Duodenal mucosa (tissue), 2 donors: ENCODE results near the gene TBC1D23.

Experiments
- H3K27ac ChIP-seq: one replicate; pipeline ENCODE4 v1.7.0; 2013; ENCODE audit warnings: low read depth, low read length
- H3K27me3 ChIP-seq, 2 donors: one replicate each; pipeline ENCODE4 v1.7.0; 2013; ENCODE audit warnings: low read length in 2 of 2, control low read depth in 1 of 2; ENCODE audit not compliant: insufficient read depth in 2 of 2, control insufficient read depth in 1 of 2
- H3K36me3 ChIP-seq, 2 donors: one replicate each; pipeline ENCODE4 v1.7.0; 2013; ENCODE audit warnings: low read length in 2 of 2, control low read depth in 1 of 2; ENCODE audit not compliant: insufficient read depth in 2 of 2, control insufficient read depth in 1 of 2
- H3K4me1 ChIP-seq, 2 donors: one replicate each; pipeline ENCODE4 v1.7.0; 2013; ENCODE audit warnings: low read length in 2 of 2, control low read depth in 1 of 2; ENCODE audit not compliant: insufficient read depth in 2 of 2, control insufficient read depth in 1 of 2
- H3K4me3 ChIP-seq, 2 donors: one replicate each; pipeline ENCODE4 v1.7.0; 2013; ENCODE audit warnings: low read length in 2 of 2, low read depth in 1 of 2
- H3K9ac ChIP-seq, 2 donors: one replicate each; pipeline ENCODE4 v1.7.0; 2013; ENCODE audit warnings: low read length in 2 of 2, low read depth in 1 of 2
- H3K9me3 ChIP-seq, 2 donors: one replicate each; pipeline ENCODE4 v1.7.0; 2013; ENCODE audit warnings: low read length in 2 of 2, control low read depth in 1 of 2; ENCODE audit not compliant: control insufficient read depth in 1 of 2

TBC1D23 gene

DNA sequence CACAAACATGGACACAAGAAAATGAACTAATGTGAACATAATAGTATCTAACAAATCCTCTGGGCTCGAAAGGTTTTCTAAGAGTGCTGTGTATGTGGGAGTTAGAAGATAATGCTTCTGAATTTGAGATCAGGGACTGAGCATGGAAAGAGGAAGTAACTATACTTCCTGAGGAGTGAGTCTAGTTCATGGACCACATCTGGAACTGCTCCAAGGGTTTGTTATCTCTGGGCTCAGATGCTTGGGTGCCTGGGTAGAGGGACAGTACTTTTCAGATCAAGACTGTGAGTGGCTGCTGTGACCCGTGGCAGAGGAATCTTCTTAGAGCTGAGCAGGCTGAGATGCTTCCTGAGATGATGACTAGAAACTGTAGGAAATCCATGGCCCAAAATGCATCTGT, 28.5 kb downstream of the TBC1D23 start:
- Histone ChIP-seq H3K36me3 (peaks cover 8 to 65% of the 10 kb centered on the region in 2 donors), H3K9ac (no peak overlapping the region), H3K4me3 (no peak overlapping the region), H3K27ac (no peak overlapping the region), H3K27me3 (no peaks in the 10 kb centered on the region), H3K9me3 (no peaks in the 10 kb centered on the region), H3K4me1 (no peaks in the 10 kb centered on the region)

DNA sequence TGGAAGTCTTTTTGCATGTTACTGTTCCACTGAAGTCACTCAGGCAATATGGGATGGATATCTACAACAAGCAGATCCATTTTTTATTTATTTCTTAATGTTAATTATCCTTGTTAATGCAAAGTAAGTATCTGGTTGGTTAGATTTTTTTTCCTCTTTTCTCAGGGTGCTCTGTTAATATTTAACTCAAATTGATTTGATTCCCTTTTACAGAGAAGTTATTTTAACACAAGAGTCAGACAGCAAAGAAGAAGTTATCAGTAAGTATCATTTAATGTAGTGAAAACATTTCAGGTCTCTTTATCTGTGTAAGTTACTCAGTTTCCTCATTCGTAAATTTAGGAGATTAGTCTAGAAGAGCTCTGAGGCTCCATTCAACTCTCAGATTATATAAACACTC, 34.3 kb downstream of the TBC1D23 start:
- Histone ChIP-seq H3K27ac (no peak overlapping the region), H3K9me3 (no peaks in the 10 kb centered on the region), H3K9ac (no peak overlapping the region), H3K36me3 (peaks cover 18 to 37% of the 10 kb centered on the region in 2 donors), H3K4me1 (peaks cover 0 to 4% of the 10 kb centered on the region in 2 donors), H3K4me3 (no peak overlapping the region), H3K27me3 (no peaks in the 10 kb centered on the region)

DNA sequence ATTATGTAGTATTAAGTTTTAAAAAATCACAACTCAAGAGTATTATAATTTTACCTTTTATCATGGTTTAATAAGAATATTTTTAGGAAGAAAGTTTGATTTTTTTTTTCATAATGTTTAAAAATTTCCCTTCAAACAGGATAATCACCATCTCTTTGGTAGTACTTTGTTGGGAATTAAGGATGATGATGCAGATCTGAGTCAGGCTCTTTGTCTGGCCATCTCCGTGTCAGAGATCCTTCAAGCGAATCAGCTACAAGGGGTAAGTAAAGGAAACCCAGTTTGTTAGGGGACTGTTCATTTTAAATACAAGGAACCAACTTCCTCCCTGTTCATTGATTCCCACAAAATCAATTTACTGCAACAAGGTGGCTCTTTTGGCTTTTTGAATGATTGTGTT, 37.0 kb downstream of the TBC1D23 start:
- Histone ChIP-seq H3K4me1 (peaks cover 0 to 4% of the 10 kb centered on the region in 2 donors), H3K27ac (no peak overlapping the region), H3K27me3 (no peaks in the 10 kb centered on the region), H3K9ac (no peak overlapping the region), H3K36me3 (peaks cover 15 to 21% of the 10 kb centered on the region in 2 donors), H3K4me3 (no peak overlapping the region), H3K9me3 (no peaks in the 10 kb centered on the region)

DNA sequence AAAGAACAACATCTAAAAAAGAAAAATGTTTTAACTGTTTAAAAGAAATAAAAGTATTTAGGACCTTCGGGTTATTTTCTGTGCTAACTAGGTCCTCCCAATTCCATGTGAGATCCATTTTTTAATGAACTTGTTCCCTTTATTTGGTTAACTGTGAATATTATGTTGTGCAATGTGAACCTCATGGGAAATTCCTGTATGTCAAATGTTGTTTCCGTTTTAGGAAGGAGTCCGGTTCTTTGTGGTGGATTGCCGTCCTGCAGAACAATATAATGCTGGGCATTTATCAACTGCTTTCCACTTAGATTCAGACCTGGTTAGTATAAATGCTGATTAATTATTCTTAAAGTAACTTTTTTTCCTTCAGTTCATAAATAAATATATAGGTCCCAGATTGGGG, 38.2 kb downstream of the TBC1D23 start:
- Histone ChIP-seq H3K4me3 (no peak overlapping the region), H3K27ac (no peak overlapping the region), H3K9me3 (no peaks in the 10 kb centered on the region), H3K4me1 (peaks cover 0 to 4% of the 10 kb centered on the region in 2 donors), H3K9ac (no peak overlapping the region), H3K27me3 (no peaks in the 10 kb centered on the region), H3K36me3 (peaks cover 15 to 27% of the 10 kb centered on the region in 2 donors)

DNA sequence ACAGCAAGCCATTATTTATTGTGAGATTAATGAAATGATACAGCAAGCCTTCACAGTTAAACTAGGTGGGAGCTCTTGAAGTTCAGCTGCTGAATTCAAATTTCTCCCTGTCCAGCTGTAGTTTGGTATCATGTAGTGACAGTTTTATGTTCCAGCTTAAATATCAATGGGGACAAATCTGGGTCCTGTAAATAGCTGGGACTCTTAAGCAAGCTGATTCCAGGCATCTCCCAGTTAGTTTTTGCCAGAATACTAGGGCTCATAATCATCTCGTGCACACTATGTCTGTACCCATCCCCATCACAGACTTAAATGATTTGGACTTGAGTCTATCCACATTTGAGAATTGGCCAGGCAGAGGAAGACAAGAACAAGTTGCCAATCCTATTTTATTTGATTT, 45.9 kb downstream of the TBC1D23 start:
- H3K9ac ChIP-seq, result no peak overlapping the region

DNA sequence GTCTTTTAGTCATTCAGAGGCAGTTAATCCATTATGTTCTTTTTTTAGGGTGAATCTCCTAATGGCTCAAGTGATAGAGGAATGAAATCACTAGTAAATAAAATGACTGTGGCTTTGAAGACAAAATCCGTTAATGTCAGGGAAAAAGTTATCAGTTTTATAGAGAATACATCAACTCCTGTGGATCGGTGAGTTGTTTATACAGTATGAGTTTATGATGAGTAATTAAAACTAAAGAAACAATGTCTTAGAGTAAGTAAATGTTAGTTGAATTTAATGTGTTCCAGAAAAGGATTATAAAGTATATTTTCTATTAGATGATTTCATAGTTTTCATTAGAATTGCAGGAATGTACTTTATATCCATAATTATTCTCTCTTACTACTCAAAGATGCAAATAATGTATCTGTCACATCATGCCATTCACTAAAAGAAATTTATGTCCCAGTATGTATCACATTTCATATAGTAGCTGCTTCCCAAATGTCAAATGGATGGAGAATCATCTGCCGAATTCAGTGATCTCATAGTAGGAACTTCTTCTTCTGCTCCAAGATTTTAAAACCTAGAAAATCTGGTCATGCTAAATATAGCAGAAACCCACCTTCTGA, 49.7 kb downstream of the TBC1D23 start:
- H3K36me3 ChIP-seq, result peaks cover 16 to 30% of the 10 kb centered on the region in 2 donors
- no peak overlapping the region for H3K9ac ChIP-seq
- H3K4me1 ChIP-seq, result no peaks in the 10 kb centered on the region
- no peaks in the 10 kb centered on the region for H3K27me3 ChIP-seq
- no peak overlapping the region for H3K27ac ChIP-seq
- no peaks in the 10 kb centered on the region for H3K9me3 ChIP-seq
- no peak overlapping the region for H3K4me3 ChIP-seq

More for the DNA sequence above, 45.9 kb downstream of the TBC1D23 start:
- Histone ChIP-seq H3K27me3 (no peaks in the 10 kb centered on the region), H3K4me1 (no peaks in the 10 kb centered on the region), H3K9me3 (no peaks in the 10 kb centered on the region), H3K27ac (no peak overlapping the region), H3K36me3 (peaks cover 13 to 34% of the 10 kb centered on the region in 2 donors), H3K4me3 (no peak overlapping the region)

DNA sequence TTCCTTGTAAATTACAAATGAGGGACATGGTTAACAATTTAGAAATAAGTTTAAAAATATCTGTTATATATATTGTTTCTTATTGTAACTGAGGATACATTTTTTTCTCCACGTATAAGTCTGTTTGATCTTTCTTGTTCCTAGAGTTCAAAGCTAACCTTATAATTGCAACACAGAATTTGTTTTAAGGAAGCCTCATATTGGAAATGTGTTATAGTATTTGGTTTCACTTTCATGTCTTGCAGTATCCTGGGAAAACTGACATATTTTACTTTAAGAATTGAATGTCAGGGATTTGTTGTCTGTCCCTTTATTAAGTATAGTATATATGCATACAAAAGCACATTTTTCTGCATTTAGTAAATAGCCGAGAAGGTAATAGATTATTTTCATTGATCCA, 50.2 kb downstream of the TBC1D23 start:
- peaks cover 18 to 35% of the 10 kb centered on the region in 2 donors for H3K36me3 ChIP-seq

DNA sequence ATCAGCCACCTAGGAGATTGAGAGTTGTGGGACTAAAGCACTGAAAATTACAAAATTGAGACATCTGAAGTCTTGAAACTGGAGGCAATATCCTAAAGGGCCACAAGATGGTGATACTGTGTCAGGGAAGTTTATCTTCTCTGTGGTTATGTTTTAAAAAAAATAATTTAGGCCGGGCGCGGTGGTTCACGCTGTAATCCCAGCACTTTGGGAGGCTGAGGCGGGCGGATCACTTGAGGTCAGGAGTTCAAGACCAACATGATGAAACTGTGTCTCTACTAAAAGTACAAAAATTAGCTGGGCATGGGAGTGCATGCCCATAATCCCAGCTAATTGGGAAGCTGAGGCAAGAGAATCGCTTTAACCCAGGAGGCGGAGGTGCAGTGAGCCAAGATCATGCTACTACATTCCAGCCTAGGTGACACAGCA, 55.9 kb downstream of the TBC1D23 start:
- peaks cover 6 to 33% of the 10 kb centered on the region in 2 donors for H3K36me3 ChIP-seq
- H3K27me3 ChIP-seq, result no peaks in the 10 kb centered on the region
- no peak overlapping the region for H3K27ac ChIP-seq
- no peak overlapping the region for H3K9ac ChIP-seq
- H3K9me3 ChIP-seq, result no peaks in the 10 kb centered on the region
- no peak overlapping the region for H3K4me3 ChIP-seq
- H3K4me1 ChIP-seq, result no peaks in the 10 kb centered on the region

More for the DNA sequence above, 50.2 kb downstream of the TBC1D23 start:
- no peak overlapping the region for H3K27ac ChIP-seq
- no peak overlapping the region for H3K9ac ChIP-seq
- H3K4me1 ChIP-seq, result no peaks in the 10 kb centered on the region
- H3K4me3 ChIP-seq, result no peak overlapping the region
- H3K27me3 ChIP-seq, result no peaks in the 10 kb centered on the region
- no peaks in the 10 kb centered on the region for H3K9me3 ChIP-seq

DNA sequence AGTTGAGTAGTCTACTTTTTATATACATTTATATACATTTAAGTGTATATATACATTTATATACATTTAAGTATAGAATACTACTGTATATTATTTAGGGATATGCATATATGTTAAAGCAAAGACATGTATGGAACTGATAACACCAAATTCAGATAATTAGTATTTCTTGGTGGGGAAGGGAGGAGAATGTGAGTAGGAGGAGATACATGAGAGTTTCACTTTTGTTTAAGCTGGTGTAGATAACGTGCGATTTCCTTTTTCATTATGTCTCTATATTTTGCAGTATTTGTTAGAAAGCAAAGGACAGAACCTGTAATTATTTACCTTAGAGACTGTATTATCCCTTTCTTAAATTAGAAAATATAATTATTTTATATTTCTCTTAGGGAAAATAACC, 57.1 kb downstream of the TBC1D23 start:
- Histone ChIP-seq H3K4me1 (no peaks in the 10 kb centered on the region), H3K9me3 (no peaks in the 10 kb centered on the region), H3K36me3 (peaks cover 3 to 31% of the 10 kb centered on the region in 2 donors), H3K27ac (no peak overlapping the region), H3K27me3 (no peaks in the 10 kb centered on the region), H3K4me3 (no peak overlapping the region), H3K9ac (no peak overlapping the region)

DNA sequence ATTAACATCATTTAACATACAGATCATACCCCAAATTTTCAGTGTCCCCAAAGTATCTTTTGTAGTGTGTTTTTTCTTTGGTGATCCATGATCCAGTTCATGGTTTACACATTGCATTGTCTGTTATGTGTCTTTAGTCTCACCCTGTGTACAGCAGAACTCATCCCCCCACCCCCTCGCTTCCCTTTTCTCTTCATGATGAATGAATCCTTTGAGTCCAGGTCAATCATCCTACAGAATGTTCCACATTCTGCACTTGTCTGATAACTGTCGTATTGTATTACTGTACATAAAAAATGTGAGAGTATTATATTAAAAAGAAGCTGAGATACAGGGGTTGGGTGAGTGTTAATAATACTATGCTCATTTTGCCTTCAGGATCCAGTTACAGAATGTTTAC, 59.2 kb downstream of the TBC1D23 start:
- no peak overlapping the region for H3K4me3 ChIP-seq
- no peak overlapping the region for H3K27ac ChIP-seq
- H3K9ac ChIP-seq, result no peak overlapping the region
- no peaks in the 10 kb centered on the region for H3K9me3 ChIP-seq
- no peaks in the 10 kb centered on the region for H3K4me1 ChIP-seq
- H3K36me3 ChIP-seq, result peaks cover 3 to 32% of the 10 kb centered on the region in 2 donors
- H3K27me3 ChIP-seq, result no peaks in the 10 kb centered on the region
